ENCODE results near the gene FGGY.

The FGGY gene

GRCh38 chr1:59271561-59272260 is 25.2 kb upstream of the FGGY start:
- TF ChIP-seq CTCF (conservative IDR thresholded peaks at IDR 0.05; ENCODE audit: low read depth) = no peak
- POLR2A ChIA-PET (ENCODE audit: low non-redundant PET) = no interaction called here
- CTCF ChIA-PET = no interaction called here
- DNase-seq (ENCODE audit: low spot score) = no peak
- no peak overlapping the region for H3K27ac ChIP-seq

- TF ChIP-seq CTCF (conservative IDR thresholded peaks at IDR 0.05; ENCODE audit: low read depth) = no peak
- no peak overlapping the region for H3K27ac ChIP-seq
- CTCF ChIA-PET = interaction anchor here (0.5 kb wide), 1 partner anchor 110 kb away, joined by 4 read pairs; no protein-coding TSS in a partner anchor
- POLR2A ChIA-PET (ENCODE audit: low non-redundant PET) = no interaction called here
- DNase-seq (ENCODE audit: low spot score) = peak; percentile 36
These were observed 24.4 kb upstream of the FGGY start for GRCh38 chr1:59272507-59272906.

GRCh38 chr1:59276439-59276851 is 20.4 kb upstream of the FGGY start:
- POLR2A ChIA-PET (ENCODE audit: low non-redundant PET) = no interaction called here
- CTCF ChIA-PET = interaction anchor here (0.6 kb wide), 1 partner anchor 32 kb away, joined by 4 read pairs; no protein-coding TSS in a partner anchor
- no peak overlapping the region for H3K27ac ChIP-seq
- DNase-seq (ENCODE audit: low spot score) = no peak
- no peak for TF ChIP-seq CTCF (conservative IDR thresholded peaks at IDR 0.05; ENCODE audit: low read depth)

- POLR2A ChIA-PET (ENCODE audit: low non-redundant PET) = no interaction called here
- H3K27ac ChIP-seq = no peak overlapping the region
- CTCF ChIA-PET = no interaction called here
- no peak for TF ChIP-seq CTCF (conservative IDR thresholded peaks at IDR 0.05; ENCODE audit: low read depth)
- no peak for DNase-seq (ENCODE audit: low spot score)
These were observed 18.0 kb upstream of the FGGY start for GRCh38 chr1:59278780-59279354.

GRCh38 chr1:59279645-59280044 is 17.2 kb upstream of the FGGY start:
- CTCF ChIA-PET = no interaction called here
- no peak overlapping the region for H3K27ac ChIP-seq
- TF ChIP-seq CTCF (conservative IDR thresholded peaks at IDR 0.05; ENCODE audit: low read depth) = no peak
- POLR2A ChIA-PET (ENCODE audit: low non-redundant PET) = no interaction called here
- DNase-seq (ENCODE audit: low spot score) = no peak

- no peak overlapping the region for H3K27ac ChIP-seq
- POLR2A ChIA-PET (ENCODE audit: low non-redundant PET) = interaction anchor here (0.6 kb wide), 1 partner anchor 265 kb away, joined by 3 read pairs; no protein-coding TSS in a partner anchor
- CTCF ChIA-PET = no interaction called here
- DNase-seq (ENCODE audit: low spot score) = no peak
- TF ChIP-seq CTCF (conservative IDR thresholded peaks at IDR 0.05; ENCODE audit: low read depth) = no peak
These were observed 13.9 kb upstream of the FGGY start for GRCh38 chr1:59282951-59283350.
